SK-N-SH (cell line): Measurements from ENCODE around the gene SERPINA1.

Experiments
- CHD2 ChIP-seq: fragments of 150-350 bp; IDR thresholded peaks from 2 replicates; pipeline ENCODE4 v1.6.1; 2018; ENCODE audit warnings: low read length; ENCODE audit not compliant: partially characterized antibody
- MXI1 ChIP-seq: IDR thresholded peaks from 2 replicates; pipeline ENCODE4 v1.6.1; 2012; ENCODE audit warnings: mild to moderate bottlenecking, low read depth, low read length, improper control_type of control experiment
- NRF1 ChIP-seq: IDR thresholded peaks from 2 replicates; pipeline ENCODE4 v1.6.1; 2012; ENCODE audit warnings: low read depth, mild to moderate bottlenecking, low read length
- RAD21 ChIP-seq: IDR thresholded peaks from 2 replicates; pipeline ENCODE4 v1.6.1; 2012; ENCODE audit warnings: mild to moderate bottlenecking, low read length
- TAF1 ChIP-seq: IDR thresholded peaks from 2 replicates; pipeline ENCODE4 v1.6.1; 2012; ENCODE audit warnings: low read depth, mild to moderate bottlenecking, low read length, moderate library complexity, borderline replicate concordance
- TF ChIP-seq, protein P1 (sequence below): fragments of 200-600 bp; sonication (generic); IDR thresholded peaks from 2 replicates; pipeline ENCODE4 v1.6.1; 2017; ENCODE audit warnings: antibody characterized with exemption, mild to moderate bottlenecking, moderate library complexity

DNA sequence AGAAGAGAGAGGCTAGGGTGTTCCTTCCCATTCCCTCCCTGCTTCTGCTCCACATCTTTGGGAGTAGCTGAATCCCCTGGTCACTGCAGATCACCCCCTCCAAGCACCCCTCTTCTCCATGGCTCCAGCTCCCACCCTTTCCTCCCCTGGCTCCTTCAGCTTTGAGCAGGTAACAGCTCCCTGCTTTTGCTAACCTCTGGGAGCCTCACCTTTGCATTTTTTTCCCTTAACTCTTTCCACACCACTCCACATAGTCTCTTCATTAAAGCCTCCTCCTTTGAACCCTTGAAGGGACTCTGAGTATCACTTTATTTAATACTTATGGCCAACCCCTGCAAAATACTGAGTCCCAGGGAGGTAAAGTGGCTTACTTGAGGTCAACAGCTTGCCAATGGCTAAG, 39.6 kb downstream of the SERPINA1 start:
- no peak for TF ChIP-seq CHD2
- TF ChIP-seq RAD21, result no peak
- no peak for TF ChIP-seq MXI1
- TF ChIP-seq TAF1, result no peak
- TF ChIP-seq, protein P1, sequence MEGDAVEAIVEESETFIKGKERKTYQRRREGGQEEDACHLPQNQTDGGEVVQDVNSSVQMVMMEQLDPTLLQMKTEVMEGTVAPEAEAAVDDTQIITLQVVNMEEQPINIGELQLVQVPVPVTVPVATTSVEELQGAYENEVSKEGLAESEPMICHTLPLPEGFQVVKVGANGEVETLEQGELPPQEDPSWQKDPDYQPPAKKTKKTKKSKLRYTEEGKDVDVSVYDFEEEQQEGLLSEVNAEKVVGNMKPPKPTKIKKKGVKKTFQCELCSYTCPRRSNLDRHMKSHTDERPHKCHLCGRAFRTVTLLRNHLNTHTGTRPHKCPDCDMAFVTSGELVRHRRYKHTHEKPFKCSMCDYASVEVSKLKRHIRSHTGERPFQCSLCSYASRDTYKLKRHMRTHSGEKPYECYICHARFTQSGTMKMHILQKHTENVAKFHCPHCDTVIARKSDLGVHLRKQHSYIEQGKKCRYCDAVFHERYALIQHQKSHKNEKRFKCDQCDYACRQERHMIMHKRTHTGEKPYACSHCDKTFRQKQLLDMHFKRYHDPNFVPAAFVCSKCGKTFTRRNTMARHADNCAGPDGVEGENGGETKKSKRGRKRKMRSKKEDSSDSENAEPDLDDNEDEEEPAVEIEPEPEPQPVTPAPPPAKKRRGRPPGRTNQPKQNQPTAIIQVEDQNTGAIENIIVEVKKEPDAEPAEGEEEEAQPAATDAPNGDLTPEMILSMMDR, result no peak
- TF ChIP-seq NRF1, result no peak
